ENCODE measurements around the gene E4F1. TPM values are rescaled to one million over a fixed set of nuclear protein-coding genes. Genes with fewer than 3 reads are reported as not detected.

The E4F1 gene
- total RNA-seq, 1 experiment from 2014 or later, result 34.4 TPM

DNA sequence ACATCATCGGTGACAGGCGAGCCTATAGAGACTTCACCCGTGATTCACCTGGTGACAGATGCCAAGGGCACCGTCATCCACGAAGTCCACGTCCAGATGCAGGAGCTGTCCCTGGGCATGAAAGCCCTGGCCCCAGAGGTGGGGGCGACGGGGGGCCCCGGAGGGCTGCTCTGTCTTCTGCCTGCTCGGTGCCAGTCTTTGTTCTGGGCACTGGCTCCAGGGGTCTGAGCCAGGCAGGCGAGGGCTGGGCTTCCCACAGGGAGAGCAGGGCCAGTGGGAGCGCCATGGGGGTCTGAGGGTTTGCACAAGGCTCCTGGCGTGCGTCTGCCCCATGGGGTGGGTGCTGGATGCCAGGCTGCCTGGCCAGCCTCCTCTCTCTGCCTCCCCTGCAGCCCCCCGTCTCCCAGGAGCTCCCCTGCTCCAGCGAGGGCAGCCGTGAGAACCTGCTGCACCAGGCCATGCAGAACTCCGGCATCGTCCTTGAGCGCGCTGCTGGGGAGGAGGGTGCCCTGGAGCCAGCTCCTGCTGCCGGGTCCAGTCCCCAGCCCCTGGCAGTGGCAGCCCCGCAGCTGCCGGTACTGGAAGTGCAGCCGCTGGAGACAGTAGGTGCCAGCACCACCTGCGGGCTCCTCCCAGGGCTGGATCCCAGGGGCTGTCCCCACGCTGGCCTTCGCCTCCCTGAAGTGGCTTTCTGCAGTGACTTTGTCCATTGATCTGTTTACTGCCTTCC, 9.8 kb downstream of the E4F1 start:
- TF ChIP-seq NFE2L1 (CRISPR knock-in tag; IDR thresholded peaks at IDR 0.05) (no peak), GTF2I (CRISPR knock-in tag; conservative IDR thresholded peaks at IDR 0.05) (no peak), NFATC4 (CRISPR knock-in tag; IDR thresholded peaks at IDR 0.05) (no peak), RELA (CRISPR knock-in tag; IDR thresholded peaks at IDR 0.05; ENCODE audit: borderline replicate concordance) (no peak), SOX15 (CRISPR knock-in tag; IDR thresholded peaks at IDR 0.05) (no peak), ZNF263 (CRISPR knock-in tag; IDR thresholded peaks at IDR 0.05; ENCODE audit: low read depth) (no peak), ZNF317 (CRISPR knock-in tag; IDR thresholded peaks at IDR 0.05; ENCODE audit: borderline replicate concordance, low read depth) (no peak), NFYB (CRISPR knock-in tag; conservative IDR thresholded peaks at IDR 0.05; ENCODE audit: low read depth) (no peak), FOXJ3 (CRISPR knock-in tag; IDR thresholded peaks at IDR 0.05; ENCODE audit: borderline replicate concordance) (no peak), TCF7 (CRISPR knock-in tag; IDR thresholded peaks at IDR 0.05; ENCODE audit: low read depth) (no peak), PRRX2 (CRISPR knock-in tag; IDR thresholded peaks at IDR 0.05) (no peak)
- TF ChIP-seq, protein P1, sequence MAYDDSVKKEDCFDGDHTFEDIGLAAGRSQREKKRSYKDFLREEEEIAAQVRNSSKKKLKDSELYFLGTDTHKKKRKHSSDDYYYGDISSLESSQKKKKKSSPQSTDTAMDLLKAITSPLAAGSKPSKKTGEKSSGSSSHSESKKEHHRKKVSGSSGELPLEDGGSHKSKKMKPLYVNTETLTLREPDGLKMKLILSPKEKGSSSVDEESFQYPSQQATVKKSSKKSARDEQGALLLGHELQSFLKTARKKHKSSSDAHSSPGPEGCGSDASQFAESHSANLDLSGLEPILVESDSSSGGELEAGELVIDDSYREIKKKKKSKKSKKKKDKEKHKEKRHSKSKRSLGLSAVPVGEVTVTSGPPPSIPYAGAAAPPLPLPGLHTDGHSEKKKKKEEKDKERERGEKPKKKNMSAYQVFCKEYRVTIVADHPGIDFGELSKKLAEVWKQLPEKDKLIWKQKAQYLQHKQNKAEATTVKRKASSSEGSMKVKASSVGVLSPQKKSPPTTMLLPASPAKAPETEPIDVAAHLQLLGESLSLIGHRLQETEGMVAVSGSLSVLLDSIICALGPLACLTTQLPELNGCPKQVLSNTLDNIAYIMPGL (CRISPR knock-in tag; IDR thresholded peaks at IDR 0.05), result no peak
- TF ChIP-seq, protein P2, sequence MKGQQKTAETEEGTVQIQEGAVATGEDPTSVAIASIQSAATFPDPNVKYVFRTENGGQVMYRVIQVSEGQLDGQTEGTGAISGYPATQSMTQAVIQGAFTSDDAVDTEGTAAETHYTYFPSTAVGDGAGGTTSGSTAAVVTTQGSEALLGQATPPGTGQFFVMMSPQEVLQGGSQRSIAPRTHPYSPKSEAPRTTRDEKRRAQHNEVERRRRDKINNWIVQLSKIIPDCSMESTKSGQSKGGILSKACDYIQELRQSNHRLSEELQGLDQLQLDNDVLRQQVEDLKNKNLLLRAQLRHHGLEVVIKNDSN (CRISPR knock-in tag; IDR thresholded peaks at IDR 0.05), result no peak
- CTCF ChIA-PET, result no interaction called here
- peaks cover 16% of the 10 kb centered on the region for H3K27me3 Mint-ChIP-seq (ENCODE audit: low read depth)
- peaks cover 3% of the 10 kb centered on the region; the same call in 1 of the 2 replicates for H3K36me3 Mint-ChIP-seq
- ATAC-seq (no peak), DNase-seq (ENCODE audit: low spot score) (no peak)
- no peaks in the 10 kb centered on the region for H3K9me3 Mint-ChIP-seq
- no peak overlapping the region for H3K27ac Mint-ChIP-seq
- POLR2A ChIA-PET, result no interaction called here
- H3K4me1 Mint-ChIP-seq, result no peaks in the 10 kb centered on the region
- no peak overlapping the region for H3K4me3 Mint-ChIP-seq

DNA sequence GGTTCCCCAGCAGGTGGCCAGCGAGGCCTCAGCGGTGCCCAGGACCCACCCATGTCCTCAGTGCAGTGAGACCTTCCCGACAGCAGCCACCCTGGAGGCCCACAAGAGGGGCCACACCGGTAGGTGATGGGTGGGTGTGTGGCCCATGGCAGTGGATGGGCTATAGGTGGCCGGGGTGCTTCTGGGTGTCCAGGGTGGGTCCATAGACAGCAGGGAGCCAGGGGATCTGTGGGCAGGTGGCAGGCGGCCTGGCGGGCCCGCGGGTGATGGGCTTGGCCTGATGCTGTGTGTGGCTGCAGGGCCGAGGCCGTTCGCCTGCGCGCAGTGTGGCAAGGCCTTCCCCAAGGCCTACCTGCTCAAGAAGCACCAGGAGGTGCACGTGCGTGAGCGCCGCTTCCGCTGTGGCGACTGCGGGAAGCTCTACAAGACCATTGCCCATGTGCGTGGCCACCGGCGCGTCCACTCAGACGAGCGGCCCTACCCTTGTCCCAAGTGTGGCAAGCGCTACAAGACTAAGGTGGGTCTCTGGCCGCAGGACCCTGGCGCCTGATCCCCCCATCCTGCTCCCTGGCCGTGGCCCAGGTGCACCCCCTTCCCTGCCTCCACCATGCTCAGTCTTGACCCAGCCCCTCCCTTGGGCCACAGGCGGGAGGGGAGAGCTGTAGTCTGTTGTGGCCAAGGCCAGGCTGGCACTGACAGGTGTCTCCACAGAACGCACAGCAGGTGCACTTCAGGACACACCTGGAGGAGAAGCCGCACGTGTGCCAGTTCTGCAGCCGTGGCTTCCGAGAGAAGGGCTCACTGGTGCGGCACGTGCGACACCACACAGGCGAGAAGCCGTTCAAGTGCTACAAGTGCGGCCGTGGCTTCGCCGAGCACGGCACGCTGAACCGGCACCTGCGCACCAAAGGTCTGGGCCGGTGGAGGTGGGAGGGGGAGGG, 10.8 kb downstream of the E4F1 start:
- H3K4me3 Mint-ChIP-seq, result no peak overlapping the region
- DNase-seq (ENCODE audit: low spot score) (no peak), ATAC-seq (no peak)
- H3K27me3 Mint-ChIP-seq (ENCODE audit: low read depth), result peaks cover 16% of the 10 kb centered on the region
- POLR2A ChIA-PET, result interaction anchor here (0.6 kb wide), 1 partner anchor 1559 kb away, joined by 3 read pairs; no protein-coding TSS in a partner anchor
- no peaks in the 10 kb centered on the region for H3K9me3 Mint-ChIP-seq
- no peak overlapping the region for H3K27ac Mint-ChIP-seq
- CTCF ChIA-PET, result no interaction called here
- H3K4me1 Mint-ChIP-seq, result no peaks in the 10 kb centered on the region
- H3K36me3 Mint-ChIP-seq, result peaks cover 3% of the 10 kb centered on the region; the same call in 1 of the 2 replicates
- TF ChIP-seq, protein P3, sequence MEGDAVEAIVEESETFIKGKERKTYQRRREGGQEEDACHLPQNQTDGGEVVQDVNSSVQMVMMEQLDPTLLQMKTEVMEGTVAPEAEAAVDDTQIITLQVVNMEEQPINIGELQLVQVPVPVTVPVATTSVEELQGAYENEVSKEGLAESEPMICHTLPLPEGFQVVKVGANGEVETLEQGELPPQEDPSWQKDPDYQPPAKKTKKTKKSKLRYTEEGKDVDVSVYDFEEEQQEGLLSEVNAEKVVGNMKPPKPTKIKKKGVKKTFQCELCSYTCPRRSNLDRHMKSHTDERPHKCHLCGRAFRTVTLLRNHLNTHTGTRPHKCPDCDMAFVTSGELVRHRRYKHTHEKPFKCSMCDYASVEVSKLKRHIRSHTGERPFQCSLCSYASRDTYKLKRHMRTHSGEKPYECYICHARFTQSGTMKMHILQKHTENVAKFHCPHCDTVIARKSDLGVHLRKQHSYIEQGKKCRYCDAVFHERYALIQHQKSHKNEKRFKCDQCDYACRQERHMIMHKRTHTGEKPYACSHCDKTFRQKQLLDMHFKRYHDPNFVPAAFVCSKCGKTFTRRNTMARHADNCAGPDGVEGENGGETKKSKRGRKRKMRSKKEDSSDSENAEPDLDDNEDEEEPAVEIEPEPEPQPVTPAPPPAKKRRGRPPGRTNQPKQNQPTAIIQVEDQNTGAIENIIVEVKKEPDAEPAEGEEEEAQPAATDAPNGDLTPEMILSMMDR (IDR thresholded peaks at IDR 0.05), result no peak
- TF ChIP-seq ELF4 (CRISPR knock-in tag; IDR thresholded peaks at IDR 0.05; ENCODE audit: low read depth), result no peak
- TF ChIP-seq, protein P4, sequence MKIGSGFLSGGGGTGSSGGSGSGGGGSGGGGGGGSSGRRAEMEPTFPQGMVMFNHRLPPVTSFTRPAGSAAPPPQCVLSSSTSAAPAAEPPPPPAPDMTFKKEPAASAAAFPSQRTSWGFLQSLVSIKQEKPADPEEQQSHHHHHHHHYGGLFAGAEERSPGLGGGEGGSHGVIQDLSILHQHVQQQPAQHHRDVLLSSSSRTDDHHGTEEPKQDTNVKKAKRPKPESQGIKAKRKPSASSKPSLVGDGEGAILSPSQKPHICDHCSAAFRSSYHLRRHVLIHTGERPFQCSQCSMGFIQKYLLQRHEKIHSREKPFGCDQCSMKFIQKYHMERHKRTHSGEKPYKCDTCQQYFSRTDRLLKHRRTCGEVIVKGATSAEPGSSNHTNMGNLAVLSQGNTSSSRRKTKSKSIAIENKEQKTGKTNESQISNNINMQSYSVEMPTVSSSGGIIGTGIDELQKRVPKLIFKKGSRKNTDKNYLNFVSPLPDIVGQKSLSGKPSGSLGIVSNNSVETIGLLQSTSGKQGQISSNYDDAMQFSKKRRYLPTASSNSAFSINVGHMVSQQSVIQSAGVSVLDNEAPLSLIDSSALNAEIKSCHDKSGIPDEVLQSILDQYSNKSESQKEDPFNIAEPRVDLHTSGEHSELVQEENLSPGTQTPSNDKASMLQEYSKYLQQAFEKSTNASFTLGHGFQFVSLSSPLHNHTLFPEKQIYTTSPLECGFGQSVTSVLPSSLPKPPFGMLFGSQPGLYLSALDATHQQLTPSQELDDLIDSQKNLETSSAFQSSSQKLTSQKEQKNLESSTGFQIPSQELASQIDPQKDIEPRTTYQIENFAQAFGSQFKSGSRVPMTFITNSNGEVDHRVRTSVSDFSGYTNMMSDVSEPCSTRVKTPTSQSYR (CRISPR knock-in tag; IDR thresholded peaks at IDR 0.05), result no peak
- TF ChIP-seq, protein P5, sequence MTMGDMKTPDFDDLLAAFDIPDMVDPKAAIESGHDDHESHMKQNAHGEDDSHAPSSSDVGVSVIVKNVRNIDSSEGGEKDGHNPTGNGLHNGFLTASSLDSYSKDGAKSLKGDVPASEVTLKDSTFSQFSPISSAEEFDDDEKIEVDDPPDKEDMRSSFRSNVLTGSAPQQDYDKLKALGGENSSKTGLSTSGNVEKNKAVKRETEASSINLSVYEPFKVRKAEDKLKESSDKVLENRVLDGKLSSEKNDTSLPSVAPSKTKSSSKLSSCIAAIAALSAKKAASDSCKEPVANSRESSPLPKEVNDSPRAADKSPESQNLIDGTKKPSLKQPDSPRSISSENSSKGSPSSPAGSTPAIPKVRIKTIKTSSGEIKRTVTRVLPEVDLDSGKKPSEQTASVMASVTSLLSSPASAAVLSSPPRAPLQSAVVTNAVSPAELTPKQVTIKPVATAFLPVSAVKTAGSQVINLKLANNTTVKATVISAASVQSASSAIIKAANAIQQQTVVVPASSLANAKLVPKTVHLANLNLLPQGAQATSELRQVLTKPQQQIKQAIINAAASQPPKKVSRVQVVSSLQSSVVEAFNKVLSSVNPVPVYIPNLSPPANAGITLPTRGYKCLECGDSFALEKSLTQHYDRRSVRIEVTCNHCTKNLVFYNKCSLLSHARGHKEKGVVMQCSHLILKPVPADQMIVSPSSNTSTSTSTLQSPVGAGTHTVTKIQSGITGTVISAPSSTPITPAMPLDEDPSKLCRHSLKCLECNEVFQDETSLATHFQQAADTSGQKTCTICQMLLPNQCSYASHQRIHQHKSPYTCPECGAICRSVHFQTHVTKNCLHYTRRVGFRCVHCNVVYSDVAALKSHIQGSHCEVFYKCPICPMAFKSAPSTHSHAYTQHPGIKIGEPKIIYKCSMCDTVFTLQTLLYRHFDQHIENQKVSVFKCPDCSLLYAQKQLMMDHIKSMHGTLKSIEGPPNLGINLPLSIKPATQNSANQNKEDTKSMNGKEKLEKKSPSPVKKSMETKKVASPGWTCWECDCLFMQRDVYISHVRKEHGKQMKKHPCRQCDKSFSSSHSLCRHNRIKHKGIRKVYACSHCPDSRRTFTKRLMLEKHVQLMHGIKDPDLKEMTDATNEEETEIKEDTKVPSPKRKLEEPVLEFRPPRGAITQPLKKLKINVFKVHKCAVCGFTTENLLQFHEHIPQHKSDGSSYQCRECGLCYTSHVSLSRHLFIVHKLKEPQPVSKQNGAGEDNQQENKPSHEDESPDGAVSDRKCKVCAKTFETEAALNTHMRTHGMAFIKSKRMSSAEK (CRISPR knock-in tag; IDR thresholded peaks at IDR 0.05; ENCODE audit: borderline replicate concordance), result no peak
